HG03469 (cell line): ENCODE measurements around the gene OR6Q1.
"Not testable (repeated sequence)": the region's sequence is repeated elsewhere in the genome, so short reads cannot be mapped to it uniquely, and the experiment has no call there.

Experiments used
- ATAC-seq: cut with Tn5 transposase; IDR thresholded peaks from one replicate; pipeline ENCODE4 v1.9.1; 2021; ENCODE audit warnings: mild to moderate bottlenecking, moderate library complexity, moderate number of reproducible peaks; ENCODE audit not compliant: unreplicated experiment

Gene OR6Q1

GRCh38 chr11:58030653-58031052 lies at the start of gene OR6Q1:
Gene OR6Q1 (plus strand): TSS chr11:58030953. CDS start chr11:58030953, 0 bp downstream.
- no peak for ATAC-seq

GRCh38 chr11:57981536-57981935 lies 49.2 kb upstream of the OR6Q1 start:
- ATAC-seq = no peak

- no peak for ATAC-seq
These were observed 48.0 kb upstream of the OR6Q1 start for GRCh38 chr11:57982776-57983175.

GRCh38 chr11:57983191-57983590 lies 47.6 kb upstream of the OR6Q1 start:
- ATAC-seq = no peak

DNA sequence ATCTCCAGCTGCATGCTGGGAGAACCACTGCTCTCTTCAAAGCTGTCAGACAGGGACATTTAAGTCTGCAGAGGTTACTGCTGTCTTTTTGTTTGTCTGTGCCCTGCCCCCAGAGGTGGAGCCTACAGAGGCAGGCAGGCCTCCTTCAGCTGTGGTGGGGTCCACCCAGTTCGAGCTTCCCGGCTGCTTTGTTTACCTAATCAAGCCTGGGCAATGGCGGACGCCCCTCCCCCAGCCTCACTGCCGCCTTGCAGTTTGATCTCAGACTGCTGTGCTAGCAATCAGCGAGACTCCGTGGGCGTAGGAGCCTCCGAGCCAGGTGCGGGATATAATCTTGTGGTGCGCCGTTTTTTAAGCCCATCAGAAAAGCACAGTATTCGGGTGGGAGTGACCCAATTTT lies 31.2 kb upstream of the OR6Q1 start:
- not testable (repeated sequence) for ATAC-seq

DNA sequence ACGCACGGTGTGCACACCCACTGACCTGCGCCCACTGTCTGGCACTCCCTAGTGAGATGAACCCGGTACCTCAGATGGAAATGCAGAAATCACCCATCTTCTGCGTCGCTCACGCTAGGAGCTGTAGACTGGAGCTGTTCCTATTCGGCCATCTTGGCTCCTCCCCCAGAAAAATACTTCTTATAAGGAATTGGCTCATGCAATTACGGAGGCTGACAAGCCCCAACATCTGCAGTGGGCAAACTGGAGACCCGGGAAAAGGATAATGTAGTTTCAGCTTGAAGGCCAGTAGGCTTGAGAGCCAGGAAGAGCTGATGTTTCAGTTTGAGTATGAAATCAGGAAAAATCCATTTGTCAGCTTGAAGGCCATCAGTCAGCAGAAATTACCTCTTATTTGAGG lies 30.7 kb upstream of the OR6Q1 start:
- ATAC-seq = not testable (repeated sequence)

- ATAC-seq = no peak
These were observed 30.1 kb upstream of the OR6Q1 start for GRCh38 chr11:58000699-58001098.

GRCh38 chr11:58003036-58003435 lies 27.7 kb upstream of the OR6Q1 start:
- ATAC-seq = no peak

DNA sequence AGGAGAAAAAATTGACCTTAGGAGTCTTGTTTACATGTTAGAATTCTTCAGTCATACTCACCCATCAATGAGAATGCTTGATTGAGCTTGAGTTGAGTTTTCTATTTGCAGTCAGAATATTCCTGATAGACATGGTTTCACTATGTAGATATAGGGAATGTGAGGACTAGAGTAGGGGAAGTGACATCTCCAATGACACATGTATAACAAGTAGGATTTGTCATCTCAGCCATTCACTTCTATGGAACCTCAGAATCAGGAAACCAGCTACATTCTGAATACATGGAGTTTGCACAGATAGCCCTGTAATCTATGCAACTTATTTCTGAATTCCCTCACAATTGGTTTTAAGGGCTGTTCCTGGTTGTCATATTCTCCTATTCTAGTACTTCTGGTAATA lies 27.2 kb upstream of the OR6Q1 start:
- no peak for ATAC-seq

- no peak for ATAC-seq
These were observed 26.1 kb upstream of the OR6Q1 start for GRCh38 chr11:58004664-58005063.

- no peak for ATAC-seq
These were observed 23.8 kb upstream of the OR6Q1 start for GRCh38 chr11:58006940-58007339.

DNA sequence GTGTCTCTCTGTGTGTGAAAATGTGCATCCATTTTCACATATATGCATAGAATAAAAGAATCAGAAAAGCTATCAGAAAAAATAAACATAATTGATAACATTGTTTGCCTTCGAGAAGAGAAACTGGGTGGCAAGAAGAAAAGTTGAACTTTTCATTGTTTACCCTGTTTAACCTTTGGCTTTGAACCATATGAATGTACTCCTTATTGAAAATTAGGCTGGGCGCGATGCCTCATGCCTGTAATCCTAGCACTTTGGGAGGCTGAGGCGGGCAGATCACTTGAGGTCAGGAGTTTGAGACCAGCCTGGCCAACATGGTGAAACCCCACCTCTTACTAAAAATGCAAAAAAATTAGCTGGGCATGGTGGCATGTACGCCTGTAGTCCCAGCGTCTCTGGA lies 19.0 kb upstream of the OR6Q1 start:
- no peak for ATAC-seq

DNA sequence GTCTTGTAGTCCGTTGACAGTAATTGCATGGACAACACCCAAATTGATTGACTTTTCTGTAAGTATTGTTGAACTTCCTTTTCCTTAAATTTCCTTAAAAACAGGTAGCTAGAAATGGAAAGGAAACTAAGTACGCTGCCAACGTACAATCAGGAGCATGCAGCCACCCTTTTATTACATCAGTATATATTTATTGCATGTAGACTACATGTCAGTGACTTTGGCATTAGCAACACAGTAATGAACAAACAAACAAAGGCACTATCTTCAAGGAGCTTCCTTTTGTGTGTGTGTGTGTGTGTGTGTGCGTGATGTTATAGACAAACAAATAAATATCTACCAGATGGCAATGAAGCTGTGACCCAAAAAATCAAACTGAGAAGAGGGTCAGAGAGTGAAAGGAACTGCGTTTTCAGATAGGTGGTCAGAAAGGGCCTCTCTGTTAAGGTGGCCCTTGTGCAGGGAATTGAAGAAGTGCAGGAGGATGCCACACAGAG lies 7.3 kb upstream of the OR6Q1 start, which contains the start of gene OR9Q1:
Gene OR9Q1, plus strand, starts transcription at position 447 of the 497 bp plus-strand sequence. CDS start 155,564 bp downstream, outside the sequence.
- ATAC-seq = no peak

GRCh38 chr11:58024601-58025091 lies 6.1 kb upstream of the OR6Q1 start:
- ATAC-seq = no peak

- no peak for ATAC-seq
These were observed 3.4 kb upstream of the OR6Q1 start for GRCh38 chr11:58027341-58027740.

DNA sequence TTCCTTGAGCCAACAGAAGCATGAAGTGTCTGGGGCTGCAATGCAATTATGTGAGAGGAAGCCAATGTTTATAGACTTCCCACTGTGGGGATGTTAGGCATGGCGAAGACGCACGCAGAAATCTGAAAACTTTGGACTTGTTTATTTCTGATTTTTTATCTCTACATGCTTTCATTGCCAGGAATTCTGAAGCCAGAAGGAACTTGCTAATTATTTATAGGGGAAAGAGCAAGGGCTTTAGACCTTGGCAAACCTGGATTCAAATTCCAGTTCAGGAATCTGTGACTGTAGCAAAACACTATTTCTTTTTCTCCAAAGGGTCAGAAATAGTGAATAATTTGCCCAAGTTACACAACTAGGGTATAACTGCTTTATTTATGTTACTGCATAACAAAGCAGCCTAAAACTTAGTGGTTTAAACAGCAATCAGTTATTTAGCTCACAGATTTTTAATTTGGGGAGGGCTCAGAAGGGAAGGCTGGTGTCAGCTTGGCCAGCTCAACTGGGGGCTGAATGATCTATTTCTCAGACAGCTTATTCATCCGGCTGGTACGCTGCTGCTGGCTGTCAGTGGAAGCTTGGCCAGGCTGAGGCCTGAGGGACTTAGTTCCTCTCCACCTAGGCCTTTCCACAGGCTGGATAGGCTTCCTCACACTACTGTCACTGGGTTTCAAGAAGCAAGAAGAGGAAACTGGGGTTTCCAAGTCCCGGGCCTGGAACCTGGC lies 1.9 kb upstream of the OR6Q1 start:
- no peak for ATAC-seq

DNA sequence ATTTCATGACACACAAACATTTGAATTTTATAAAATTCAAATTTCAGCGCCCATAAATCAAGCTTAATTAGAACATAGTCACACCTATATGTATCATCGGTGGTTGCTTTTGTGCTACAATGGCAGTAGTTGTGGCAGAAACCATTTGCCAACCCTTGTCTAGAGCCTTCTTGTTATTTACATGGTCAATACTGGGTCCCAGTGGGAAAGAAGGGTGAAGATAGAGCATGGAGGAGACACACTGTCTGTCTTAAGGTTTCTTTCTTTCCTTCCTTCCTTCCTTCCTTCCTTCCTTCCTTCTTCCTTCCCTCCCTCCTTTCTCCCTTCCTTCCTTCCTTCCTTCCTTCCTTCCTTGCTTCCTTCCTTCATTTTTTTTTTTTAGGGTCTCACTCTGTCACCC lies 3.7 kb downstream of the OR6Q1 start:
- ATAC-seq = no peak

- ATAC-seq = no peak
These were observed 8.8 kb downstream of the OR6Q1 start for GRCh38 chr11:58039589-58039988.

DNA sequence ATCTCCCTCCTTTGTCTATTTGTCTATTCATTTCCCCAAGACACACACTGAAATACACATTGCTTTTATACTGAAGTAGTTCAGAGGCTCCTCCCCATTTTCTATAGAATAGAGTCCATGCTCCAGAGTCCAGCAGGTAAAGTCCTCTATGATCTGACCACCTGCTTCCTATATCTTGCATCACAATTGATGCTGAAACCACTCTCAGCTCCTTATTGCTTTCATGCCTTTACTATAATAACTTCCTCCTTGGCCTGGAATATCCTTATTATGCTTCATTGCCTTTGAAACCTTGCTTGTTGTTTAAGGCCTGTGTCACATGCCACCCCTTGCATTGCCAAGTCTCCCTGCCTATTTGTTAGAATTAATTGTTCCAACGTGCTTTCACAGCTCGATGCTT lies 12.6 kb downstream of the OR6Q1 start:
- no peak for ATAC-seq

DNA sequence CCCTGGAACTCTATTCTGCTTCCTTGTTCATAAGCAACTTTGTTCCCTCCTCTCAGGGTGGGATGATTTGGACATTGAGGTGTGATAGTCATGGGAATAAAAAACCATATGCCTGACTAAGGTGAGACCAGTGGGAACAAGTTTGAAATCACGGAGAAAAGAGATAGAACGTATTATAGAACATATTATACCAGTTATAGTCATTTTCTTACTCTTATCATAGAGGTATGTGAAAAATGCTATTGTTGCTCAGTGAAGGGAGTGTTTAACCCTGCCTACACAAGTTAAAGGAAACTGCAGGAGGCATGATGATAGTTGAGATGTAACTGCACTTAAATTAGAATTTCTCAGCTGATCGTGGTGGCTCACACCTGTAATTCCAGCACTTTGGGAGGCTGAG lies 15.5 kb downstream of the OR6Q1 start:
- ATAC-seq = no peak

GRCh38 chr11:58047818-58048217 lies 17.1 kb downstream of the OR6Q1 start:
- ATAC-seq = no peak

DNA sequence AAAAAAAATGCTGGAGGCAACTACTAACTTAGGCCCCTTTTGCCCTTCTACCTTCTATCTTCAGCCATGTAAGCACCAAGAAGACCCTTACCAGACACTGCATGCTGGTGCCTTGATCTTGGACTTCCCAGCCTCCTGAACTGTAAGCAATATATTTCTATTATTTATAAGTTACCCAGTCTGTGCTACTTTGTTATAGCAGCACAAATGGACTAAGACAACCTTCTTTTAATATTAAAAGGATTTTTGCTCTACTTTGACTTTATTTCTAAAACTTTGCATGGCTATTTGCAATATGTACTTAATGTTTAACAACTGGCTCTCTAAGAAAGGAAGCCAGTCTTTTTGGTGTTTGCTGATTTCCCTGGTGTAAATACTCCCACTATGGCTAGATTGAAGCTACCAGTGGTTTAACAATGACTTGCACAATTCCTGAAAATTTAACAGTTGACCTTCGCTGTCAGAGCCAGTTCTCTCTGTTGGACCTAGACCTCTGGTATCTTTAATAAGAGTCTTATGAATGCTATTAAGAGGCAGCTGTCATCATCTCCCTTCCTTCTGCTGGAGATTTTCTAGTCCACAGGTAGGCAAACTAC lies 25.2 kb downstream of the OR6Q1 start:
- ATAC-seq = no peak
